HG02981 (cell line): ENCODE results near the gene BCAR1.
"Not testable (repeated sequence)": the region's sequence is repeated elsewhere in the genome, so short reads cannot be mapped to it uniquely, and the experiment has no call there.

Experiments
- ATAC-seq: cut with Tn5 transposase; IDR thresholded peaks from one replicate; pipeline ENCODE4 v1.9.1; 2021; ENCODE audit warnings: mild to moderate bottlenecking, moderate library complexity; ENCODE audit not compliant: unreplicated experiment

Gene BCAR1

GRCh38 chr16:75206749-75207451 lies 44.5 kb downstream of the BCAR1 start, which contains the start of gene CTRB2:
Gene CTRB2 (minus strand): TSS chr16:75207161. CDS start chr16:75207141, 20 bp downstream.
- no peak for ATAC-seq

GRCh38 chr16:75205961-75206748 lies 45.3 kb downstream of the BCAR1 start:
- not testable (repeated sequence) for ATAC-seq

GRCh38 chr16:75205438-75205837 lies 46.0 kb downstream of the BCAR1 start:
- ATAC-seq: not testable (repeated sequence)

GRCh38 chr16:75204905-75205304 lies 46.5 kb downstream of the BCAR1 start:
- ATAC-seq: not testable (repeated sequence)

GRCh38 chr16:75204410-75204758 lies 47.0 kb downstream of the BCAR1 start:
- no peak for ATAC-seq

- ATAC-seq: no peak
Measured at GRCh38 chr16:75203667-75204409, 47.6 kb downstream of the BCAR1 start.

GRCh38 chr16:75203096-75203495 lies 48.3 kb downstream of the BCAR1 start:
- no peak for ATAC-seq

GRCh38 chr16:75202069-75202590 lies 49.3 kb downstream of the BCAR1 start:
- ATAC-seq: no peak

- no peak for ATAC-seq
Measured at GRCh38 chr16:75198135-75198600, 53.3 kb downstream of the BCAR1 start.

- no peak for ATAC-seq
Measured at GRCh38 chr16:75197522-75198134, 53.8 kb downstream of the BCAR1 start.

GRCh38 chr16:75196836-75197235 lies 54.6 kb downstream of the BCAR1 start:
- no peak for ATAC-seq

- no peak for ATAC-seq
Measured at GRCh38 chr16:75195811-75196790, 55.3 kb downstream of the BCAR1 start.

GRCh38 chr16:75193730-75194444 lies 57.5 kb downstream of the BCAR1 start:
- no peak for ATAC-seq

GRCh38 chr16:75193265-75193650 lies 58.2 kb downstream of the BCAR1 start:
- ATAC-seq: no peak

- ATAC-seq: no peak
Measured at GRCh38 chr16:75192606-75193264, 58.7 kb downstream of the BCAR1 start.

- ATAC-seq: no peak
Measured at GRCh38 chr16:75189638-75190245, 61.7 kb downstream of the BCAR1 start.

GRCh38 chr16:75188832-75189477 lies 62.5 kb downstream of the BCAR1 start:
- ATAC-seq: no peak
